K562 (cell line): ENCODE measurements around the gene RBMX2.

Experiments
- ZNF76 ChIP-seq: fragments of 250-450 bp; sonication (Bioruptor Pico); IDR thresholded peaks from 2 replicates; pipeline ENCODE4 v1.4.0; 2020; ENCODE audit warnings: mild to moderate bottlenecking, moderate library complexity, borderline replicate concordance
- TF ChIP-seq, protein P1 (sequence below): sonication (generic); formaldehyde crosslinking; IDR thresholded peaks from 2 replicates; pipeline ENCODE4 v1.9.0; 2022; ENCODE audit warnings: mild to moderate bottlenecking, missing genetic modification reagents
- TF ChIP-seq, protein P2 (sequence below): sonication (generic); formaldehyde crosslinking; IDR thresholded peaks from 2 replicates; pipeline ENCODE4 v1.5.0; 2020; ENCODE audit warnings: missing genetic modification reagents

DNA sequence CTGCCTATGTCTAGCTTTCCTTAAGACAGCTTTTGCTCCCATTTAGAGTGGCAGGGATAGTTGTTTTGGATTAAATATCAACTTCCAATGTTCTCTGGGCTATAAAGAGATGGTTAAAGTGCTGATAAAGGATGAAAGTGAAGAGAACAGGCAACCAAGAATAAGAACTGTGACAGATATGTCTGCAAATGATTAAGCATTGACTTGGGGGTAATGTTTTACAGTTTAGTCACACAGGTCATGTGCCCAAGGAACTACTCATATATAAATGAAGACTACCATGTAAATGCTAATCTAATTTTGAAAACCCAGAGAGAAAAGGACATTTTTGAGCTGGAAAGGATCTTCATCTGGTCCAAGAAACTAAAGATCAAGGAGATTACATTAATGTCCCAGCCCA, 42.1 kb downstream of the RBMX2 start:
- TF ChIP-seq ZNF76 (CRISPR knock-in tag): no peak
- TF ChIP-seq, protein P1, sequence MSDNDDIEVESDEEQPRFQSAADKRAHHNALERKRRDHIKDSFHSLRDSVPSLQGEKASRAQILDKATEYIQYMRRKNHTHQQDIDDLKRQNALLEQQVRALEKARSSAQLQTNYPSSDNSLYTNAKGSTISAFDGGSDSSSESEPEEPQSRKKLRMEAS: no peak
- TF ChIP-seq, protein P2, sequence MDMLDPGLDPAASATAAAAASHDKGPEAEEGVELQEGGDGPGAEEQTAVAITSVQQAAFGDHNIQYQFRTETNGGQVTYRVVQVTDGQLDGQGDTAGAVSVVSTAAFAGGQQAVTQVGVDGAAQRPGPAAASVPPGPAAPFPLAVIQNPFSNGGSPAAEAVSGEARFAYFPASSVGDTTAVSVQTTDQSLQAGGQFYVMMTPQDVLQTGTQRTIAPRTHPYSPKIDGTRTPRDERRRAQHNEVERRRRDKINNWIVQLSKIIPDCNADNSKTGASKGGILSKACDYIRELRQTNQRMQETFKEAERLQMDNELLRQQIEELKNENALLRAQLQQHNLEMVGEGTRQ: no peak
